GM12875 (cell line): ENCODE measurements around the gene LMCD1.

Experiments
- H3K4me3 ChIP-seq: one replicate; pipeline ENCODE4 v1.5.1; 2011; ENCODE audit warnings: low read depth, low read length, control low read depth
- TF ChIP-seq, protein P1 (sequence below): IDR thresholded peaks from 2 replicates; pipeline ENCODE4 v1.5.1; 2011; ENCODE audit warnings: low read depth, mild to moderate bottlenecking, control low read depth, inconsistent platforms, low read length, moderate library complexity, borderline replicate concordance; ENCODE audit not compliant: insufficient read depth

The LMCD1 gene

DNA sequence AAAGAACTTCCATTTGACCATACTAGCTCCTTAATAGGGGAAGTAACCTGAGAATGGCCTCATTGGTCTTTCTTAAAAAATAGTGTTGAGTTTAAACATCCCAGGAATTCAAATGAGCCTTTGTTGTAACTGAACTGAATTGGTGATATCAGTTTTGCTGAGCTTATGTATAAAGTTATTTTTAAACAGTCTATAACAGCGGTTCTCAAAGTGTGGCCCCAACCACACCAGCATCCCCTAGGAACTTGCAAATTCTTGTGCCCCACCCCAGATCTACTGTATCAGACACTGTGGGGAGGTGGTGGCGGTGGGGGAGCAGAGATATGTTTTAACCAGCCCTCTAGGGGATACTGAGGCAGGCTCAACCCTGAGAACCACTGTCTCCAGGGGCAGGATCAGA lies 57.0 kb downstream of the LMCD1 start:
- H3K4me3 ChIP-seq: no peak overlapping the region
- TF ChIP-seq, protein P1, sequence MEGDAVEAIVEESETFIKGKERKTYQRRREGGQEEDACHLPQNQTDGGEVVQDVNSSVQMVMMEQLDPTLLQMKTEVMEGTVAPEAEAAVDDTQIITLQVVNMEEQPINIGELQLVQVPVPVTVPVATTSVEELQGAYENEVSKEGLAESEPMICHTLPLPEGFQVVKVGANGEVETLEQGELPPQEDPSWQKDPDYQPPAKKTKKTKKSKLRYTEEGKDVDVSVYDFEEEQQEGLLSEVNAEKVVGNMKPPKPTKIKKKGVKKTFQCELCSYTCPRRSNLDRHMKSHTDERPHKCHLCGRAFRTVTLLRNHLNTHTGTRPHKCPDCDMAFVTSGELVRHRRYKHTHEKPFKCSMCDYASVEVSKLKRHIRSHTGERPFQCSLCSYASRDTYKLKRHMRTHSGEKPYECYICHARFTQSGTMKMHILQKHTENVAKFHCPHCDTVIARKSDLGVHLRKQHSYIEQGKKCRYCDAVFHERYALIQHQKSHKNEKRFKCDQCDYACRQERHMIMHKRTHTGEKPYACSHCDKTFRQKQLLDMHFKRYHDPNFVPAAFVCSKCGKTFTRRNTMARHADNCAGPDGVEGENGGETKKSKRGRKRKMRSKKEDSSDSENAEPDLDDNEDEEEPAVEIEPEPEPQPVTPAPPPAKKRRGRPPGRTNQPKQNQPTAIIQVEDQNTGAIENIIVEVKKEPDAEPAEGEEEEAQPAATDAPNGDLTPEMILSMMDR: no peak

DNA sequence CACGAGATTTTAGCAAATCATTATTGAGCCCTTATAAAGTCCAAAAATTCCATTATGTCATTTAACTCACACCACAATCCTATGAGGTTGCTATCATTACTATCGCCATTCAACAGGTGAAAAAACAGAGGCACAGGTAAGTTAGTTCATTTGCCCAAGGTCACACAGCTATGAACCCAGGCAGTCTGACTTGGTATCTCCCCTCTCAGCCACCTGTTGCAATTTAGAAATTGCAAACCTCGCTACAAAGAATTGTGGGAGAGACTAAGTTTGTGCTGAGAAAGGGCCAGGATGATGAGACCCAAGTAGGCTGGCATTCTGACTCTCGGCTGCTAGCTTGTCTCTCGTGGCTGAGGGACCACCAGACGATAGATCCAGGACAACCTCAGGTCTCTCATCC lies 57.7 kb downstream of the LMCD1 start:
- H3K4me3 ChIP-seq: no peak overlapping the region
- TF ChIP-seq, protein P1: no peak

DNA sequence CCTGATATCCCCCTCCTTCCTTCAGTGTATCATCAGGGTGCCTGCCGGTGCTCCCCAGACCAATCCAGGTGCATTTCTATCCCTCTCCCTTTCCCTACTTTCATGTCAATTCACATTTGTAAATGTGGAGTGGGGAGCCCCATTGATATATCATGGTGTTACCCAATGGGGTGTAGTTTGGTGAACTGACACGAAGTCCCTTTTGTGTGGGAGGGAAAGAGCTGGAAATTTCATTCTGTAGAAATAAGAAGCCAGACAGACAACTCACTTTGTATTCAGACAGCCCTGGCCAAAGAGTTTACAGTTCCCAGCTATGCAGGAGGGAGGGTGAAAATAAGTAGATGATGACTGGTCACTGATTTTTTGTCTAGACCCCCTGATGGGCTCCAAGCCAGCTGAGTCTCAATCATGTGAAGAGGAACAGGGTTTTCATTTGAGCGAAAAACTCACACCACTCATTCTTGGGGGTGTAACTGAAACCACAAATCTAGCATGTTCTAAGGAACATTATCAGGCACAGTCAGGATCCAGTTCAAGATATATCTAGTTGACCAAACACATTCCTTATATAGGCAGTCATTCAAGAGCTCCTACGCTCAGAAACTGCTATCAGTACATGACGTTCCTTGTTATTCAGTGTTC lies 58.9 kb downstream of the LMCD1 start:
- TF ChIP-seq, protein P1: no peak
- no peak overlapping the region for H3K4me3 ChIP-seq

DNA sequence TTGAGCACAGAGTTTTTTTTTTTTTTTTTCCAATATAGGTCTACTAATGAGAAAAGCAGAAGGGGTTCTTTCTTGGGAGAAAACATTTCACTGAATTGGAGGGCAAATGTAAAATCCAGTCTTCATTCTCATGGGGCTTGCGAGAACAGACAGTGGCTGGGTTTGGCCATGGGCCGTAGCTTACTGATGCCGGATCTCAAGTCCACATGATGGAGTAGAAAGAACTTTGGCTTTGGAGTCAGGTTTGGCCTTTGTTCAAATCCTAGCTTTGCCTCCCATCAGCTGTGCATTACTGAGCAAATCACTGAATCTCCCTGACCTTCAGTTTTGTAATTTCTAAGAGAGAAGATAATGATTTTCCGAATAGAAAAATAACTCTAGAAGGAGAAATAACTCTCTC lies 59.7 kb downstream of the LMCD1 start:
- TF ChIP-seq, protein P1: no peak
- no peak overlapping the region for H3K4me3 ChIP-seq

DNA sequence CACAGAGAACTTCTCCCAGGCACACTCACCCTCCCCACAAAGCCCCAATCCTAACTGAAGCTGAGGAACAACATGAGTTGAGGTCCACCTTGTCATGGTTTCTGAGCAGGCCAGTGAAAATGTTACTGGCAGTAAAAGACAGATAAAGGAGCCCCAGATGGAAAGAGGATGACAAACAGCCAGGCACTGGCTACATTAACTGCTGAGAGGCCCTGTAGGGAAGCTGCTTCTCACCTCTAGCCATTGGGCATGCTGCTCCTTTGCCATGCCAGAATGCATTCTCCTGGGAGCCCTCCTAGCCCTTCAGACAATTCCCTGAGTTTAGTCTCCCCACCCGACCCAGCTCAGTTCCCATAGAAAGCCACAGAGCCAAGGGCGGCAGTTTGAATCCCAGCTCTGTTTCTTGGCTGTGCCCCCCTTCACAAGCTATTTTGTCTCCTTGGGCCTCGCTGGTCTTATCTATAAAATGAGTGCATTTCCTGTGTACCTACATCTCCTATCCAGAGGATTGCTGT lies 60.5 kb downstream of the LMCD1 start:
- H3K4me3 ChIP-seq: no peak overlapping the region
- TF ChIP-seq, protein P1: no peak

DNA sequence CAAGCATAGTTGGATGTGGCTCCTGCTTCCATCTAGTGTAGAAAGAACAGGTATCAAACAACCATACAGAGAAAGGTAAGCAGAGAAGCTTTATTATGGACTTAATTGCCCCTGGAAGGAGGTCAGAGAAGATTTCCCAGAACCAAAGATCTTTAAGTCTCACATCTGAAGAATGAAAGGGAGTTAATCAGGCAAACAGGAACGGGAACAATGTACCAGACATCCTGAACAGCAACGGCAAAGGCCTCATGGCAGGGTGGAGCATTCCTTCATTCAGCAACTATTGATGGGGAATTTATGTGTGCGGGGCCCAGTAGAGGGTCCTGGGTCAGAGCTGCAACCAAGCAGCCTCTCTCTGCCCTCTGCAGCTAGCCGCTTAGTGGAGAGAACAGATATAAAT lies 61.5 kb downstream of the LMCD1 start:
- TF ChIP-seq, protein P1: no peak

DNA sequence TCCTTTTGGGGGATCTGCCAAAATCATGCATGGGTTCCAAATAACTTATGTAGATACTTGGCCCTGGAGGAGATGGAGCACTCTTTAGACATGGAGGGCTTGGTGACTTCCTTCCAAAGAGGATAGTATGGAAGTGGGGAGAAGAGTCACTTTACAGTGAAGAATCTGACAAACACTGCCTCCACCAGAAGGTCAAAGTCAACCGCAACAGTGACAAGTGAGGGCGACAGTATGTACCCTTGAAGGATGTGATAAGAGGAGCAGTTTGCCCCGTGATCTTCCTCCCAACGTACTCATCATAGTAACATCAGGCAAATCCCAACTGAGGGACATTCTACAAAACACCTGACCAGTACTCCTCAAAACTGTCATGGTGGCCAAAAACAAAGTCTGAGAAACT lies 62.0 kb downstream of the LMCD1 start:
- H3K4me3 ChIP-seq: no peak overlapping the region
- TF ChIP-seq, protein P1: no peak

More for the DNA sequence above, 61.5 kb downstream of the LMCD1 start:
- no peak overlapping the region for H3K4me3 ChIP-seq
